ENCODE measurements around the gene GRM7.

The GRM7 gene

DNA sequence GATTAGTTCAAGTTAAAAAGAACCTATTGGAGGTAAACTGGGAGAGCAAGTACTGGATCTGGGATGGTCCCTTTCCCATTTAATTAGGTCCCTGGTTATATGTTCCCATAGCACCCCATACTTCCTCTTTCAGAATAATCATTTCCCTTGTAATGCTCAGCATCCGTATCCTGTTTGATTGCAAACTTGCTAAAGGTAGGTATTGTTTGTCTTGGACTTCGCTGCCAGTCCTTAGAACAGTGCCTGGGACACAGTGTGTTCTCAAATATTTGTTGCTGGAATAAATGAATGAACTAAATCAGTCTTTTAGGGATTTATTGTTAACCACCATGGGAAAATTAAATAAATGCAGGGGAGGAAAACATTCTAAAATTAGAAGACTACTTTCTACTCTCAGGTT lies 299.8 kb downstream of the GRM7 start:
- no peak for DNase-seq

DNA sequence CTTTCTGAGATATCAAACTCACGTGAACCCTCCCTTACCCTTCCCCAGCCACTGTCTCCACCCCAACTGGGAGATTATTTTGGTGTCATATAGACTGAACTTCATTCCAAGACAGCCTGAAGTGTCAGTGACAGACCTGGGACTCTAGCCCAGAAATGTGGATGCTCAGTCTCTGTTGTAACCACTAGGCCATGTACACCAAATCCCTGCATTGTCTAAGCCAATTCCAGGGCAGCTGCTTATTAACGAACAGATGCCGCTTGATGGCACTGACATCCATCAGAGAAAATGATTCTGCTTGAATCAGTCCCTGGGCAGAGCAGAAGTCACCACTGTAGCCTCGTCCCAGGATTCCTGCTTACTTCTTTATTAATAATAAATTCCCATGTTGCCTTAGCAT lies 305.5 kb downstream of the GRM7 start:
- peak; percentile 10 for DNase-seq

DNA sequence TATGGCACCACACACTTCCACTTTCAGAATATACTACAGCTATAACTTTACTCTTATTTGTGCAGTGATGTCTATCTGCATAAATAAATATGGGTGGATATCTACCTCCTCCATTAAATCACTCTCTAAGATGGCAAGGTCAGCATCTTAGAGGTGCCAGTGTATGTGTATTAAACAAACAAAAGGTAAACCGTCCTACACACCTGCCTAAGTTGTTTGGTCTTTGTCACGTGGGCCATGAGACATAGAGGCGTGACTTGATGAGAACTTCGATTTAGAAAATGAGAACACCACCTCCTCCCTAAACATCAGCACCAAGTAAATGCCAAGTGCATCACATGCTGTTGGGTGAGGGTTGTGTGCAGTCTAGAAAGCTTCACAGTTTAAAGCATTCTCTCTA lies 310.6 kb downstream of the GRM7 start:
- no peak for DNase-seq

DNA sequence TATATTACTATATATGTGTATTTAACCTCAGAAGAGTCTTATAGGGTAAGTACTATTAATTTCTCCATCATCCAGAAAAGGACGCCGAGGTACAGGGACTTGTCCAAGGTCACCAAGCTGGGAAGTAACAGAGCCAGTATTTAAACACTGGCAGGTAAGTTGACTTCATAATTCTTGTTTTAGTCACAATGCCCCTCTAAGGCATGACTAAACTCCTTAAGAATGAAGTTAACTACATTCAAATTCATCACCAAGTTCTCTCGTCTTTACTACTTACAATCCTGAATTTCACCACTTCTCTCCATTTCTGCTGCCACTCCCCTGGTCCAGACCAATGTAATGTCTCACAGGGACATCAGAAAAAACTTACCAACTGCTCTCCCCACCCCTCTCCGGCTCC lies 312.1 kb downstream of the GRM7 start:
- no peak for DNase-seq

DNA sequence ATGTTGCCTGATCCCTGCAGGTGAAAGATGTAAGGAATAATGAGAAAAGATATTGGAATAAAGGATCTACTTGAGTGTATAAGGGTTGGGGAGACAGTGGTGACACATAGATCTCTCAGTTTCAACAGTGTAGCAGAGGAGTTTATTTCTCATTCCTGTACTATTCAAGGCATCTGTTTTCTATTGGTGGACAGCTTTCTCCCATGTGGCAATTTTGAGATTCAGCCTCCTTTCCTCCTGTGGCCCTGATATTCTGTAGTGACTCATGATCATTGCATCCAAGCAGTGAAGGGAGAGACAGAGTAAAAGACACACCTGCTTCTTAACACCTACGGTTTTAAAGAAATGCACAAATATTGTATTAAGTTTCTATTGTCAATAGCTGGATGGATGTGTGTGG lies 327.6 kb downstream of the GRM7 start:
- DNase-seq, result no peak

DNA sequence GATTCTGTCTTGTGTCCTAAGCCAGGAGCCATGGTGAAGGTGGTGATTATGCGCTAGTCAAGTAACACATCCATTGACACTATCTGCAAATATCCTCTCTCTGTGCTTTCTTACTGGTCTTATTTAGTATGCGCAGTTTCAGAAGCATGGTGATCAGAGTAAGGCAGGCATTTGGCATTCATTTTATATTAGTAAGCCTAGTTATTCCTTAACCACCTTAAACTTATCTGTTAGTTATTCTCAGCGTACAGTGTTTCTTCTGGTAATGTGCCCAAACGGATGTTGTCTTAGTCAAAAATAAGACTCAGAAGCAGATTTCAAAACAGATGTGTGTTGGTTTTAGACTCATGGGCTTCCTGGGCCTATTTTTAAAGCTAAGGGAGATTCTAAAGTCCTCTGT lies 329.2 kb downstream of the GRM7 start:
- DNase-seq, result no peak

DNA sequence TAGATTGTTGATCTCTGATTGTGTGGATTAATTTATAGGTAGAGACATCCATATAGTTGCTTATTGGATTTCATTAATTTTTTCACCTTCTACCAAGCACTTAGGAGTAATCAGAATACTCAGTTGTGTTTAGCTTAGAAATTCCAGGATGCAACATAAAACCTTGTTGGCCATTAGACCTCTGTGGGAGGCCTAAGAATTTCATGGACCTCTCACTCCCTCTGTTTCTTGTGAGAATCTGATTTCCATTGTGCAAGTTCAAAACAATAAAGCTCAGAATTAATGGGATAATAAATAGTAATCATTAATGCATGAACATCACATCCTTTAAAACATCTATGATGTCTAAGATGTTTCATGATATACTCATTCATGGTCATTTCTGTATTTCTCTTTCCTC lies 332.4 kb downstream of the GRM7 start:
- DNase-seq, result no peak

DNA sequence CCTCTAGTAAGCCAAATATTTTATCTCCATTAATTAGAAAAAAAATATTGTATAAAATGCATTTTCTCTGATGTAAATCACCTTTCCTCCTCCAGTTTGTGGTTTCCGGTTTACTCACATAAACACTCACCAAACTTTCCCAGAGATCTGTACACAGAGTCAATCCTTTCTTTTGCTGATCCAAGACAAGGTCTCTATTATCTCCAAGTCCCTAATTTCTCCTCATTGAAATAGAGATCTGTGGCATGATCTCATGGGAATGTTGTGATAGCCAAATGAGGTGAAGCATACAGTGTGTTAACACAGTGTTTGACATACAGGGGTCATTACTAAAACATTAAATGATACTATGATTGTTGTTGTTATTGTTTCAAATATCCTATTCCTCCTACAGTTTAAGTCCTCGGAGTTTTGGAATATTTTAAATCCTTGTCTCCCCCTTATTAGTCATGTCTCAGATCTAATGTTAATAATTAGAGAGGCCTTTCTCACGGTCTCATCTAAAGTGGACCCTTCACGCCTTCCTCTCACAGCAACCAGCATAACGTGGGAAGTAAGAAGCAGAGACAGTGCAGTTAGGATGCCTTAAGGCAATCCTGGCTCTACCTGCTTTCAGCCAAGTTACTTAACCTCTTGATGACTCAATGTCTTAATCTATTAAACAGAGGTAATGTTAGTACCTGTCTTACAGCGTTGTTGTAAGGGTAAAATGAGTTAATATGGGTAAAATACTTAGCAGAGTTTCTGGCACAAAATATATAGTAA lies 333.3 kb downstream of the GRM7 start:
- no peak for DNase-seq

DNA sequence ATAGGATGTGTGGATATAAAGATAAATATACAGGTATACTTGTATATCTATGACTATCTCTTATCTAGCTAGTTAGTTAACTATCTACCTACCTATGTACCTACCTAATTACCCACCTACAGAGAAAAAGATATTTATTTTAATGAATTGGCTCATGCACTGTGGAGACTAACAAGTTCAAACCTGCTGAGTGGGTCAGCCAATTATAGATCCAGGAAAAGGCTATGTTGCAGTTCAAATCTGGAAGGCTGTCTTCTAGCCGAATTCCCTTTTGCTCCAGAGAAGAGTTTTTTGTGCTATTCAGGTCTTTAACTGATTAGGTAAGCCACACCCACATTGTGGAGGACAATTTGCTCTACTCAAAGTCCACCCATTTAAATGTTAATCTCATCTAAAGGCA lies 335.0 kb downstream of the GRM7 start:
- DNase-seq, result no peak

DNA sequence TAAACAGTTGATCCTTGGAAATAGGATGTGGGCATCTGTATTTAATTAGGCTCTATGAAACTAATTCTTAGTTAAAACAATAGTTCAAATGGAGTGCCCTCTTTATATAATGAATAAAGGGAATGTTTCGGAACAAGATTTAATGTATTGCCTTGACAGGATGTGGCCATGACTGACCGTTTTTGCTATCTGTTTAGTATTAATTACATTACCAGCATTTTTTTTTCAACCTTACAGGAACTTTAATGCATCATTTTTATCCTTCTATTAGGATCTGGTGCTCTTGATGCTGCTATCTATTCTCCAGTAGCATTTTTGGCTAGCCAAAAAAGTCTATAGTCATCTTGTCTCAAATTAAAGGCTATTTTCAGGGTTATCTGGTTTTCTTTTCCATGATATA lies 340.9 kb downstream of the GRM7 start:
- no peak for DNase-seq

DNA sequence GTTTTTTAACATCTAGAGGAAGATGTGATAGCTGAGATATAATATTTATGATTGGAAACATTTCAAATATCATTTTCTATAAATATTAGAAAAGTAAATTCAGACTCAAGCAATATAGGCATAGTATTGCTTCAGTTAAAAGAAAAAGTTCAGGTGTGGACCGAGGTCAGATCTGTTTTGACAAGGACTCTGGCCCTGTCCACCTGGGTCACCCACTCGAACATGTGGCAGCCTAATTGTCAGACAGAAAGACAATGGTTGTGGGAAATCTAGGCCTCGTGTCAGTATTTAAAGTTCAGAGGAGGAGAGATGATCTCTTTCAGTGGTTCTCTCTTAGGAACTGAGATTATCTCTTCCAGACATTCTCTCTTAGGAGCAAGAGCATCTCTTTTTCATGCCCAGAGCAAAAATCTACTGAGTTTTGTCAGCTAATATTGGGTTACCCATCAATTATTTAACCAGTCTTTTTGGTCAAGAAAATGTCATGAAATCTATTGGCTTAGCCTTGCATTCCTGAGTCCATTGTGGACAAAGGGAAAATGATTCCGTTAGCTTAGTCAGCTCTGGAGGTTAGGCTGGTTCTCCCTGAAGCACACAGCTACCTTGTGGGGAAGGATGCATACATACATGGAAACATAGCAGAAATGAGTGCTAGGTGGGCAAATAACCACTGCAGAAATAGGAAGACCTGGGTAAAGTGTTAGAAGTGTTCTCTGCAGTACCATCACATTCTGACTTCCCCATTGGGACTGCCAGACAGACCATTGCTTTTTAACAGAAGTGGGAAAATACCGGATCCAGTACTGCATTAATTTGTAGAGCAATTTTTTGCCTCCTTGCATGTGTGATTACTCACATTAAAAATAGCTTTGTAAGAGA lies 343.3 kb downstream of the GRM7 start:
- DNase-seq, result no peak

DNA sequence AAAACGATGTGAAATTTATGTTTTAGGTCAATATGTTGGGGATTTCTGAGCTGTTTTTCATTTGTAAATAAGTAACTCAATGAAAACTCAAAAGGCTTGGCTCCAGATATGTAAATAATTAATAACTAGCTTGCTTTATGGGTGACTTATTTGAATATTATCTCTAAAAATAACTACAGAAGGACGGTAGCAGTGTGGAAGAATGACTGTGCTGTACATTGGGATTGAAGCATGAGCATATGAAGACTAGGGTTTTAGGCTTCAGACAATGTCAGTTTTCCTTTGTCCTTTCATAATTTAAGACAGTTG lies 343.9 kb downstream of the GRM7 start:
- no peak for DNase-seq

DNA sequence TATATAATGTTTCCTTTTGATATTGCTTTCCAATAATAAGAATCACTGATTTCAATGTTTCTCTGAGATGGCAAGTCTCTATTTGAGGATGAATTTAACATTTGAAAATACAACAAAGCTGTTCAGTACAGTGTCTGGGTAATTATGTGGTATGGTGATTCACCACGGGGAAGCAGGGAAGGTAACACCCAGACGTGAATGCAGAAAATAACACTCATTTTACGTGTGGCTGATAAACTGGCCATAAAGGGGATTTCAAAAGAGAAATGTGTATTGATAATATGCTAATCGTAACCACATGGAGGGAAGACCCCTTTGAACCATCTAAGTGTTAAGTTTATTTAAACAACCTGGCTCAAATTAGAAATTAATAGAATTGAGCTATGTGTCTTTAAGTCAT lies 344.6 kb downstream of the GRM7 start:
- no peak for DNase-seq

DNA sequence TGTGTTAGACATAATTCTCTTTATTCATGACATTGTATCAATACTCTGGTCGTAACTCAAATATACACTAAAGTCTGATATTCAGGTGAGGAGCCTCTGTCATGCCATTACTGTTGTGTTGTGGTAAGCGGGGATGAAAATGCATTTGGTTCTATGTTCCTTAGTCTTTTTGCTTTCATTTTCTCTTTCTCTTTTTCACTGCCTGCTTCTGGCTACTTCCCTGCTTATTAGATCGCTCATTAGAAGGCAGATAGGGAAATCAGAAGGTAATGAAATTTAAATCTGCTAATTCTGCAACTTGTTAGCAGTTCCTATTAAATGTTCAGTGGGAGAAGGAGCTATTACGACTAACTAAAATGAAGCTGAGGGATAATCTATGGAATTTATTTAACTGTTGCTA lies 345.0 kb downstream of the GRM7 start:
- no peak for DNase-seq

DNA sequence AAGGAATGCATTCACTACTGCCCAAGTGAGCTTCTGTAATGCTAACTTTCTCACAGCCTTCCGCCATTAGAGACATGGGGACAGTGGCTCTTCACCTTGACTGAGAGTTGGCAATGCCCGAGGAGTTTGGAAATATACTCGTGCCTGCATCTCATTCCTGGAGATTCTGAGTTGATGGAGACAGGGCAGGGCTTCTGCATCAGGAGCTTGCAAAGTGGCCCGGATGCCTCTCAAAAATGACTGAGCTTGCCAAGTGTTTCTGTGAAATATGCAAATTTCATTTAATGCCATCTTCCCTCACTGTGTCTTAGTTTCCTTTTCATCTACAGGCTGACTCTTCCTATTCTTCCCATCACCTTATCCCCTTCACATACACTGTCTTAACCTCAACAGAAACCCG lies 346.2 kb downstream of the GRM7 start:
- no peak for DNase-seq

DNA sequence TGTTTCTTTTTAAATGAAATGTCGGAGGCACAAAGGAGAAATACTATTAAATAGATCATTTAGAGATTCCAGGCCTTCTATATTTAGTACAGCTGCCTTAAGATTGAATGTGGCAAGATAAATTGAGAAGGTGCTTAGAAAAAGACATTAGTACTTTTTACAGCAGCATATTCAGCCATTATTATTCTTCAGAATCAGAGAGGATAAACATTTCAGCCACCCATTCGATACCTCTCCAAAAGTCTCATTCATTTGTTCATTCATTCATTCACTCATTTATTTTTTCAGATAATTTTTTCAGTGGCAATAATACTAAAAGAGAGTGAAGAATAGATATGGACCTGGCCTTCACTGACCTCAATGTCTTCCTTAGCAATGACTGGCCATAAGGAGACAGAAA lies 347.0 kb downstream of the GRM7 start:
- no peak for DNase-seq

DNA sequence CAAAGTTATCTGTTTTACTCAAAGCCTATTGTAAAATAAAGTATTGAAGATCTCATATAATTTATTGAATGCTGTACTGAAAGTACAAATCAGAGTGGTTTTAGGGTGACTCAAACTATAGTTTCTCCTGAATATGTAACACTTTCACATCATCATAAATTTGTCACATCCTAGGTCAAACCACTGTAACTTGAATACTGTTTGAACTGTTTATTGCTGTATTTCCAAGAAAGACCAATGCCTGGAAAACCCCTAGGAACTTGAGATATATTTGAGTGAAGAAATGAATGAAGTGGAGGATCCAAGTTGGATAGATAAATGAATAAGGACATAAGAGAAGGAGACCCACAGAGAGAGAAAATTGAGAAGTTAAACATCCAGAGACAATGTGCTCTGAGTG lies 348.2 kb downstream of the GRM7 start:
- DNase-seq, result no peak

DNA sequence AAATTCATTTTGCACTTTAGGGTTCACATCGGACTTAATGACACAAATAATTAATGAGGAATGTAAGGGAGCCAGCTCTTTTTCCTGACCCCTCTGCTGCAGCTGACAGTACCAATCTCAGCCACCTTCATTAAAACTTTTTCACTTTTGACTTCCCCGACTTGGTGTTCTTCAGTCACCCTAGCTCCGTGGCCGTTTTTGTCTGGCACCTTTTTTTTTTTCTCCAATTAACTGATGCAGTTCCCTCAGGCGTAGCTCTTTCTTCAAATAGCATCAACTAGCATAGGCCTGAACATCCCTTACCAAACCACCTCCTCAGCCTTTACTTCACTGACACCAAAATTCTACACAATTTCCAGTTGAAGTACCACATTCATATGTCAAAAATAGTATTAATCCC lies 350.8 kb downstream of the GRM7 start:
- no peak for DNase-seq

DNA sequence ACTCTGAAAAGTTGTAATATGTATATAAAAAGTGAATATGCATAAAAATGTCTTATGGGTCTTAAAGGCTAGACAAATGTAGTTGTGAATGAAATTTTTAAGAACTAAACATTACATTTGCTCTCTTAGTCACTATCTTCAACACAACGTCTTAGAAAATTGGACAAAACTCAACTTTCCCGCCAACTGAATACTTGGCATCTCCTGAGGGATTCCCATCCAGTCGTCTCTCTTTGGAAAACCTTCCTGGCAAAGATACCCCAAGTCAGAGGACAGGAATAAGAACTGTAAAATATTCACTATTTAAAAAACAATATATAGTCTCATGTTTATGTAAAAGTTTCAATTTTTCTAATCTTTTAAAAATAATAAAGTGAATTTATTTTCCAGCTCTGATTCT lies 354.8 kb downstream of the GRM7 start:
- no peak for DNase-seq

DNA sequence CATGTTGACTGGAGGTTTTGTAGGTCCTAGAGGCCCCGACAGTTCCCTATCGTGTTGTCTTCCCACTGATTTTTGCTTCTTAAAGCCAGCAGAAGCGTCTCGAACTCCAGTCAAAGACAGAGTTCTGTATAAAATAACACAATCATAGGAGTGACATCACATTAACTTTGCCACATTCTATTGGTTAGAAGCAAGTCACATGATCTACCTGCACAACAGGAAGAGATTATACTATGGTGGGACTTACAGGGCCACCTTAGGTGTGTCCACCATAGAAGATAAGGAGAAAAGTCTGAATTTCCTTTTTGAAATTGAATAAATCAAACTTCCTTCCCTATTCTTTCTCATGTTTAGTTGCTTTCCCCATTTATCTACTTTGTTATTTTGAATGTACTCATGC lies 365.5 kb downstream of the GRM7 start:
- DNase-seq, result no peak

DNA sequence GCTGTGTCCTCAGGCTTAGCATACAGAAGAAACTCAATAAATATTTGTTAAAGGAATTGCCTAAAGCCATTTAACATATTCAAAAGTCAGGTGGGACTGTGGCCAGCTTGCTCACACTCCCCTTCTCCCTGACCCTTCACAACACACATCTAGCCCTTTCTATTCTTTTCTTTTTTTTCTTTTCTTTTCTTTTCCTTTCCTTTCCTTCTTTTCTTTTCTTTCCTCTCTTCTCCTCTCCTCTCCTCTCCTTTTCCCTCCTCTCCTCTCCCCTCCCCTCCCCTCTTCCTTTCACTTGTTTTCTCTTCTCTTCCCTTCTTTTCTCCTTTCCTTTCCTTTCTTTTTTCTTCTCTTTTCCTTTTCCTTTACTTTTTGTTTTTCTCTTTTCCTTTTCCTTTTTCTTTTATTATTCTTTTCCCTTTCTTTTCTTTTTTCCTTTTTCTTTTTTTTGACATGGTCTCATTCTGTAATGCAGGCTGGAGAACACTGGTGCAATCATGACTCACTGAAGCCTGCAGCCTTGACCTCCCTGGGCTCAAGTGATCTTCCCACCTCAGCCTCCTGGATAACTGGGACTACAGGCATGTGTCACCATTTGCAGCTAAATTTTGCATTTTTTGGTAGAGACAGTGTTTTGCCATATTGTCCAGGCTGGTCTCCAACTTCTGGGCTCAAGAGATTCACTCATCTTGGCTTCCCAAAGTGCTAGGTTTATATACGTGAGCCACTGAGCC lies 377.8 kb downstream of the GRM7 start:
- DNase-seq, result no peak

DNA sequence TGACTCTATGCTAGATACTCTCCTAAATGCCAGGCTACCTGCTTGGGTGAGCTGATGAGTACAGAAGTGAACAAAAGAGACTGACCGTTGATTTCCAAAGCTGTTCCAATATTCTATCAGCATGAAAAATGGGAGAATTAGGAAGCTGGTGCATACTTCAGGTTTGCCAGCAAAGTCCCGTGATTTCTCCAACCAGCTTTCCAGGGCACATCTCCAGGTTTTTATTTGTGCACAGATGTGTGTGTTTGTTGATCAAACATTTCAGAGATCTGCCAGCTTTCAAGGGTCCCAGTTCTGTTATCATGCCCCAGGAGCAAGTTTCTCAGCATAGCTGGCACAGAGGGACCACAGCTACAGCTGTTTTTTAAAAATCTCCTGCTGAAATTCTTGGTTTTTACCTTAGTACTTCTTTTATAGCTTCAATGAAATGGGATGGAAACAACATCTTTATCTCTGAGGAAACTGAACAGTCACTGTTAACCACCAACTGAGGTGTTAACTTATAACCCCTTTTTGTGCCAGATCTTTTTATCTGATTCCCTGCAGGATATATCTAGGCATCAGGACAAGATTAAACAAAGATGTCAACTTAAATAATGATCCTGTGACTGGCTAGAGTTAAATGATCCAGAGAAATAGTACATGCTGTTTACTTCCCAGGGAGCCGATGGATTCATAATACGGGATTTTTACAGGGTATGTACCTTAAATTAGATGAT lies 380.8 kb downstream of the GRM7 start:
- DNase-seq, result no peak

DNA sequence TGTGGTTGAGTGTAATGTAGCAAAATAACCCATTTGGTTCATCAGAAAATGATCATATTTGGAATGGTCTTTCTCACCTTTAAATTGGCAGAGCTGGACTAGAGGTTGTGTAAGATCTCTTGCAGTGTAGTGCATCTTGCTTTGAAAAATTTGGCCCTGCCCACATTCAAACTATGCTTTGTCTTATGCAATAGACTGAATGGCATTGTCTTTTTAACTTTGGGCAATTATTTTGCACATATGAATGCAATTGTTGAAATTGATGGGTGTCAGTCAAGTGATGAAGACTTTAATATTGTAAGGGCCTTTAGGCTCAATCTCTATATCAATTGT lies 381.4 kb downstream of the GRM7 start:
- DNase-seq, result no peak

Data from midbrain (tissue), 1 donor.